ENCODE data around the gene CAMTA1. TPM values are rescaled to one million over a fixed set of nuclear protein-coding genes. Genes with fewer than 3 reads are reported as not detected.

The CAMTA1 gene
- total RNA-seq, 1 experiment from 2014 or later: 69.5 TPM

- no peaks in the 10 kb centered on the region for H3K27me3 ChIP-seq (ENCODE audit: insufficient read depth, low read length)
- BruUV-seq (replicated peaks): no TSS peak
Measured at GRCh38 chr1:7733276-7733675, 948.0 kb downstream of the CAMTA1 start.

GRCh38 chr1:7738044-7738443, 952.8 kb downstream of the CAMTA1 start:
- no peaks in the 10 kb centered on the region for H3K9me2 ChIP-seq (ENCODE audit: insufficient read depth)
- no peaks in the 10 kb centered on the region for H3K27me3 ChIP-seq (ENCODE audit: insufficient read depth, low read length)
- intact Hi-C loops (cut with micrococcal nuclease): no loop called here
- ATAC-seq (no peak), DNase-seq (ENCODE audit: low read depth, low spot score) (no peak)
- H2AFZ ChIP-seq (ENCODE audit: low read depth, low read length, poor library complexity, severe bottlenecking): no peak overlapping the region
- no peaks in the 10 kb centered on the region for H3K9me3 ChIP-seq (ENCODE audit: control insufficient read depth in 1 of 2, insufficient read depth in 1 of 2, low read depth in 1 of 2, low read length in 2 of 2)
- H4K20me1 ChIP-seq (ENCODE audit: insufficient read depth): no peaks in the 10 kb centered on the region
- BruUV-seq (replicated peaks): no TSS peak
- no peak overlapping the region for H3K9ac ChIP-seq (ENCODE audit: low read length)
- H3K4me2 ChIP-seq (ENCODE audit: low read length): no peak overlapping the region
- H3K4me1 ChIP-seq (ENCODE audit: control insufficient read depth in 1 of 2, insufficient read depth in 2 of 2, low read length in 2 of 2): no peaks in the 10 kb centered on the region
- ChIA-PET POLR2A (no interaction called here), RAD21 (ENCODE audit: low non-redundant PET in 1 of 2, low total read pairs in 2 of 2, uncharacterized antibody in 2 of 2, unreplicated experiment in 2 of 2) (no interaction called here), CTCF (no interaction called here)
- H3K27ac ChIP-seq (ENCODE audit: low read depth, low read length): no peak overlapping the region
- no peak overlapping the region for H3K4me3 ChIP-seq (replicated peaks in 1 of 2; ENCODE audit: low read depth in 1 of 2, low read length in 2 of 2)
- H3K36me3 ChIP-seq (ENCODE audit: control insufficient read depth in 1 of 2, insufficient read depth in 2 of 2, low read length in 2 of 2): peaks cover 0 to 18% of the 10 kb centered on the region in 2 experiments; a peak in 3 of 4 replicates
- H3K79me2 ChIP-seq (ENCODE audit: insufficient read depth, low read length): no peaks in the 10 kb centered on the region
- TF ChIP-seq RAD21 (IDR thresholded peaks at IDR 0.05; ENCODE audit: low read depth): no peak
- TF ChIP-seq CTCF (IDR thresholded peaks at IDR 0.05 in 2 of 3, conservative IDR thresholded peaks at IDR 0.05 in 1 of 3; ENCODE audit: borderline replicate concordance in 1 of 3, insufficient read depth in 1 of 3, low read depth in 2 of 3, low read length in 2 of 3): no peak
- TF ChIP-seq FOSL1 (IDR thresholded peaks at IDR 0.05; ENCODE audit: low read depth): no peak
- TF ChIP-seq JUND (IDR thresholded peaks at IDR 0.05): no peak
- no peak for TF ChIP-seq SRF (IDR thresholded peaks at IDR 0.05; ENCODE audit: low read depth)
- no peak for TF ChIP-seq REST (IDR thresholded peaks at IDR 0.05; ENCODE audit: low read depth)
- TF ChIP-seq EZH2phosphoT487 (IDR thresholded peaks at IDR 0.05; ENCODE audit: borderline replicate concordance): no peak
- no peak for TF ChIP-seq POLR2AphosphoS5 (IDR thresholded peaks at IDR 0.05; ENCODE audit: low read depth, low read length)
- no peak for TF ChIP-seq SIN3A (IDR thresholded peaks at IDR 0.05; ENCODE audit: low read depth)
- TF ChIP-seq MAX (IDR thresholded peaks at IDR 0.05): no peak
- TF ChIP-seq ZBTB33 (IDR thresholded peaks at IDR 0.05; ENCODE audit: extremely low read depth, insufficient replicate concordance, low read length): no peak
- no peak for TF ChIP-seq CBX3 (IDR thresholded peaks at IDR 0.05; ENCODE audit: low read depth)

More at GRCh38 chr1:7733276-7733675, 948.0 kb downstream of the CAMTA1 start:
- peaks cover 0 to 8% of the 10 kb centered on the region in 2 experiments; a peak in 3 of 4 replicates for H3K36me3 ChIP-seq (ENCODE audit: control insufficient read depth in 1 of 2, insufficient read depth in 2 of 2, low read length in 2 of 2)
- no peak overlapping the region for H3K4me3 ChIP-seq (replicated peaks in 1 of 2; ENCODE audit: low read depth in 1 of 2, low read length in 2 of 2)
- no peak for TF ChIP-seq EGR1 (IDR thresholded peaks at IDR 0.05; ENCODE audit: low read depth)
- TF ChIP-seq SIN3A (IDR thresholded peaks at IDR 0.05; ENCODE audit: low read depth): no peak
- no peak for TF ChIP-seq CEBPB (IDR thresholded peaks at IDR 0.05; ENCODE audit: low read depth)
- TF ChIP-seq EZH2 (IDR thresholded peaks at IDR 0.05): no peak
- H2AFZ ChIP-seq (ENCODE audit: low read depth, low read length, poor library complexity, severe bottlenecking): no peak overlapping the region
- no peaks in the 10 kb centered on the region for H4K20me1 ChIP-seq (ENCODE audit: insufficient read depth)
- ChIA-PET RAD21 (ENCODE audit: low non-redundant PET in 1 of 2, low total read pairs in 2 of 2, uncharacterized antibody in 2 of 2, unreplicated experiment in 2 of 2) (no interaction called here), POLR2A (no interaction called here), CTCF (no interaction called here)
- DNase-seq (ENCODE audit: low read depth, low spot score): no peak
- H3K79me2 ChIP-seq (ENCODE audit: insufficient read depth, low read length): no peaks in the 10 kb centered on the region
- ATAC-seq: no peak
- no peaks in the 10 kb centered on the region for H3K4me1 ChIP-seq (ENCODE audit: control insufficient read depth in 1 of 2, insufficient read depth in 2 of 2, low read length in 2 of 2)
- H3K4me2 ChIP-seq (ENCODE audit: low read length): no peak overlapping the region
- H3K27ac ChIP-seq (ENCODE audit: low read depth, low read length): no peak overlapping the region
- no peaks in the 10 kb centered on the region for H3K9me3 ChIP-seq (ENCODE audit: control insufficient read depth in 1 of 2, insufficient read depth in 1 of 2, low read depth in 1 of 2, low read length in 2 of 2)
- H3K9me2 ChIP-seq (ENCODE audit: insufficient read depth): no peaks in the 10 kb centered on the region
- no peak overlapping the region for H3K9ac ChIP-seq (ENCODE audit: low read length)
- intact Hi-C loops (cut with micrococcal nuclease): no loop called here

Data from HCT116 (cell line).